H1 (cell line): ENCODE measurements around the gene KCTD2. TPM values are rescaled to one million over a fixed set of nuclear protein-coding genes. Genes with fewer than 3 reads are reported as not detected.

Experiments used
- CEBPB ChIP-seq: IDR thresholded peaks from 2 replicates; pipeline ENCODE4 v1.6.1; 2012; ENCODE audit warnings: low read depth, low read length
- CHD2 ChIP-seq: IDR thresholded peaks from 2 replicates; pipeline ENCODE4 v1.6.1; 2012; ENCODE audit warnings: low read length, improper control_type of control experiment
- GTF2F1 ChIP-seq: IDR thresholded peaks from 2 replicates; pipeline ENCODE4 v1.6.1; 2012; ENCODE audit warnings: low read depth, low read length, improper control_type of control experiment, borderline replicate concordance
- HDAC6 ChIP-seq: IDR thresholded peaks from one replicate; pipeline ENCODE4 v1.7.1; 2012; ENCODE audit warnings: low read depth, mild to moderate bottlenecking, inconsistent platforms, low read length, moderate library complexity
- JUND ChIP-seq: IDR thresholded peaks from 2 replicates; pipeline ENCODE4 v1.6.1; 2011; ENCODE audit warnings: mild to moderate bottlenecking, improper control_type of control experiment, low read length
- POU5F1 ChIP-seq: IDR thresholded peaks from 2 replicates; pipeline ENCODE4 v1.6.1; 2011; ENCODE audit warnings: low read depth, mild to moderate bottlenecking, low read length, moderate library complexity
- RFX5 ChIP-seq: IDR thresholded peaks from 2 replicates; pipeline ENCODE4 v1.6.1; 2011; ENCODE audit warnings: low read depth, low read length, improper control_type of control experiment, borderline replicate concordance
- SP2 ChIP-seq: IDR thresholded peaks from 2 replicates; pipeline ENCODE4 v1.6.1; 2012; ENCODE audit warnings: mild to moderate bottlenecking, low read length, inconsistent platforms
- YY1 ChIP-seq: IDR thresholded peaks from 2 replicates; pipeline ENCODE4 v1.6.1; 2011; ENCODE audit warnings: low read depth, mild to moderate bottlenecking, low read length
- ZNF274 ChIP-seq: IDR thresholded peaks from 2 replicates; pipeline ENCODE4 v1.7.0; 2012; ENCODE audit warnings: low read length, borderline replicate concordance; ENCODE audit errors: extremely low read depth
- polyA plus RNA-seq, 7 experiments: library from polyadenylated mRNA; depleted of rRNA in 3 of 7; stranded (reverse) in 5 of 7; unstranded in 2 of 7; fragments of >200 nt in 5 of 7; fragments of 200-250 nt in 2 of 7; gene quantifications; 1 replicate in 5 of 7; 2 replicates in 1 of 7; 4 replicates in 1 of 7; pipeline versions ENCODE4 v1.2.1 to v1.2.3, GENCODE V29; 2011 to 2013; ENCODE audit warnings: missing spikeins in 2 of 7, mixed read lengths in 2 of 7
- total RNA-seq: library from RNA; stranded (reverse); fragmentation: NEBNext Ultra II Directional; extraction: Animal tissue kit (Norgen Biotek cat#: 25700); gene quantifications from 2 replicates; pipeline ENCODE4 v1.2.1, GENCODE V29; 2021
- TF ChIP-seq, protein P1 (sequence below): fragments of 300-600 bp; sonication (generic); IDR thresholded peaks from 2 replicates; pipeline ENCODE4 v1.7.1; 2012; ENCODE audit warnings: low read length, moderate library complexity, mild to moderate bottlenecking, inconsistent platforms; ENCODE audit not compliant: insufficient replicate concordance
- TF ChIP-seq, protein P2 (sequence below): IDR thresholded peaks from 2 replicates; pipeline ENCODE4 v1.6.1; 2011; ENCODE audit warnings: low read depth, mild to moderate bottlenecking, low read length; ENCODE audit not compliant: insufficient read depth

Gene KCTD2
- total and polyA plus RNA-seq, 2 of the 8 experiments (the other 6 are each of a cell fraction or from before 2014, with no cell fraction given) = 33.7 to 36.8 TPM

- TF ChIP-seq, protein P1, sequence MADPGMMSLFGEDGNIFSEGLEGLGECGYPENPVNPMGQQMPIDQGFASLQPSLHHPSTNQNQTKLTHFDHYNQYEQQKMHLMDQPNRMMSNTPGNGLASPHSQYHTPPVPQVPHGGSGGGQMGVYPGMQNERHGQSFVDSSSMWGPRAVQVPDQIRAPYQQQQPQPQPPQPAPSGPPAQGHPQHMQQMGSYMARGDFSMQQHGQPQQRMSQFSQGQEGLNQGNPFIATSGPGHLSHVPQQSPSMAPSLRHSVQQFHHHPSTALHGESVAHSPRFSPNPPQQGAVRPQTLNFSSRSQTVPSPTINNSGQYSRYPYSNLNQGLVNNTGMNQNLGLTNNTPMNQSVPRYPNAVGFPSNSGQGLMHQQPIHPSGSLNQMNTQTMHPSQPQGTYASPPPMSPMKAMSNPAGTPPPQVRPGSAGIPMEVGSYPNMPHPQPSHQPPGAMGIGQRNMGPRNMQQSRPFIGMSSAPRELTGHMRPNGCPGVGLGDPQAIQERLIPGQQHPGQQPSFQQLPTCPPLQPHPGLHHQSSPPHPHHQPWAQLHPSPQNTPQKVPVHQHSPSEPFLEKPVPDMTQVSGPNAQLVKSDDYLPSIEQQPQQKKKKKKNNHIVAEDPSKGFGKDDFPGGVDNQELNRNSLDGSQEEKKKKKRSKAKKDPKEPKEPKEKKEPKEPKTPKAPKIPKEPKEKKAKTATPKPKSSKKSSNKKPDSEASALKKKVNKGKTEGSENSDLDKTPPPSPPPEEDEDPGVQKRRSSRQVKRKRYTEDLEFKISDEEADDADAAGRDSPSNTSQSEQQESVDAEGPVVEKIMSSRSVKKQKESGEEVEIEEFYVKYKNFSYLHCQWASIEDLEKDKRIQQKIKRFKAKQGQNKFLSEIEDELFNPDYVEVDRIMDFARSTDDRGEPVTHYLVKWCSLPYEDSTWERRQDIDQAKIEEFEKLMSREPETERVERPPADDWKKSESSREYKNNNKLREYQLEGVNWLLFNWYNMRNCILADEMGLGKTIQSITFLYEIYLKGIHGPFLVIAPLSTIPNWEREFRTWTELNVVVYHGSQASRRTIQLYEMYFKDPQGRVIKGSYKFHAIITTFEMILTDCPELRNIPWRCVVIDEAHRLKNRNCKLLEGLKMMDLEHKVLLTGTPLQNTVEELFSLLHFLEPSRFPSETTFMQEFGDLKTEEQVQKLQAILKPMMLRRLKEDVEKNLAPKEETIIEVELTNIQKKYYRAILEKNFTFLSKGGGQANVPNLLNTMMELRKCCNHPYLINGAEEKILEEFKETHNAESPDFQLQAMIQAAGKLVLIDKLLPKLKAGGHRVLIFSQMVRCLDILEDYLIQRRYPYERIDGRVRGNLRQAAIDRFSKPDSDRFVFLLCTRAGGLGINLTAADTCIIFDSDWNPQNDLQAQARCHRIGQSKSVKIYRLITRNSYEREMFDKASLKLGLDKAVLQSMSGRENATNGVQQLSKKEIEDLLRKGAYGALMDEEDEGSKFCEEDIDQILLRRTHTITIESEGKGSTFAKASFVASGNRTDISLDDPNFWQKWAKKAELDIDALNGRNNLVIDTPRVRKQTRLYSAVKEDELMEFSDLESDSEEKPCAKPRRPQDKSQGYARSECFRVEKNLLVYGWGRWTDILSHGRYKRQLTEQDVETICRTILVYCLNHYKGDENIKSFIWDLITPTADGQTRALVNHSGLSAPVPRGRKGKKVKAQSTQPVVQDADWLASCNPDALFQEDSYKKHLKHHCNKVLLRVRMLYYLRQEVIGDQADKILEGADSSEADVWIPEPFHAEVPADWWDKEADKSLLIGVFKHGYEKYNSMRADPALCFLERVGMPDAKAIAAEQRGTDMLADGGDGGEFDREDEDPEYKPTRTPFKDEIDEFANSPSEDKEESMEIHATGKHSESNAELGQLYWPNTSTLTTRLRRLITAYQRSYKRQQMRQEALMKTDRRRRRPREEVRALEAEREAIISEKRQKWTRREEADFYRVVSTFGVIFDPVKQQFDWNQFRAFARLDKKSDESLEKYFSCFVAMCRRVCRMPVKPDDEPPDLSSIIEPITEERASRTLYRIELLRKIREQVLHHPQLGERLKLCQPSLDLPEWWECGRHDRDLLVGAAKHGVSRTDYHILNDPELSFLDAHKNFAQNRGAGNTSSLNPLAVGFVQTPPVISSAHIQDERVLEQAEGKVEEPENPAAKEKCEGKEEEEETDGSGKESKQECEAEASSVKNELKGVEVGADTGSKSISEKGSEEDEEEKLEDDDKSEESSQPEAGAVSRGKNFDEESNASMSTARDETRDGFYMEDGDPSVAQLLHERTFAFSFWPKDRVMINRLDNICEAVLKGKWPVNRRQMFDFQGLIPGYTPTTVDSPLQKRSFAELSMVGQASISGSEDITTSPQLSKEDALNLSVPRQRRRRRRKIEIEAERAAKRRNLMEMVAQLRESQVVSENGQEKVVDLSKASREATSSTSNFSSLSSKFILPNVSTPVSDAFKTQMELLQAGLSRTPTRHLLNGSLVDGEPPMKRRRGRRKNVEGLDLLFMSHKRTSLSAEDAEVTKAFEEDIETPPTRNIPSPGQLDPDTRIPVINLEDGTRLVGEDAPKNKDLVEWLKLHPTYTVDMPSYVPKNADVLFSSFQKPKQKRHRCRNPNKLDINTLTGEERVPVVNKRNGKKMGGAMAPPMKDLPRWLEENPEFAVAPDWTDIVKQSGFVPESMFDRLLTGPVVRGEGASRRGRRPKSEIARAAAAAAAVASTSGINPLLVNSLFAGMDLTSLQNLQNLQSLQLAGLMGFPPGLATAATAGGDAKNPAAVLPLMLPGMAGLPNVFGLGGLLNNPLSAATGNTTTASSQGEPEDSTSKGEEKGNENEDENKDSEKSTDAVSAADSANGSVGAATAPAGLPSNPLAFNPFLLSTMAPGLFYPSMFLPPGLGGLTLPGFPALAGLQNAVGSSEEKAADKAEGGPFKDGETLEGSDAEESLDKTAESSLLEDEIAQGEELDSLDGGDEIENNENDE = no peak
- TF ChIP-seq RFX5 (no peak), CHD2 (no peak), JUND (no peak), HDAC6 (no peak), GTF2F1 (no peak), SP2 (no peak), ZNF274 (no peak), CEBPB (no peak), YY1 (no peak), POU5F1 (no peak)
- TF ChIP-seq, protein P2, sequence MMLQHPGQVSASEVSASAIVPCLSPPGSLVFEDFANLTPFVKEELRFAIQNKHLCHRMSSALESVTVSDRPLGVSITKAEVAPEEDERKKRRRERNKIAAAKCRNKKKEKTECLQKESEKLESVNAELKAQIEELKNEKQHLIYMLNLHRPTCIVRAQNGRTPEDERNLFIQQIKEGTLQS = no peak
Observed at GRCh38 chr17:75005291-75005690, 41.7 kb upstream of the KCTD2 start (continued).
